Adrenal gland (tissue), 12 donors: ENCODE results near the gene DENND6B. TPM values are rescaled to one million over a fixed set of nuclear protein-coding genes. Genes with fewer than 3 reads are reported as not detected.
A peak's percentile ranks its signal among the peaks of the same experiment; 100 is the strongest.

Experiments
- DNase-seq, 7 donors: peaks; one replicate each; pipeline ENCODE4 v3.0.0-alpha.2; 2019 to 2020
- H3K27ac ChIP-seq, 5 donors: fragments of 200-600 bp; sonication (generic) in 4 of 5; 1 replicate in 3 of 5; 2 replicates in 2 of 5; pipeline versions ENCODE4 v1.5.1 to v1.8.0; 2016 to 2020; ENCODE audit warnings: mild to moderate bottlenecking in 1 of 5
- H3K27me3 ChIP-seq: fragments of 200-600 bp; 2 replicates; pipeline ENCODE4 v1.8.0; 2021
- H3K36me3 ChIP-seq, 2 donors: fragments of 200-600 bp; replicated peaks in 1 of 2; 1 replicate in 1 of 2; 2 replicates in 1 of 2; pipeline versions ENCODE4 v1.5.1 to v1.8.0; 2018 to 2022
- H3K4me1 ChIP-seq, 2 donors: fragments of 200-600 bp; replicated peaks in 1 of 2; 1 replicate in 1 of 2; 2 replicates in 1 of 2; pipeline versions ENCODE4 v1.5.1 to v1.8.0; 2018 to 2021
- H3K4me3 ChIP-seq, 4 donors: fragments of 200-600 bp; sonication (generic) in 3 of 4; one replicate each; pipeline ENCODE4 v1.5.1; 2016 to 2018
- H3K9me3 ChIP-seq, 3 donors: fragments of 200-600 bp; sonication (generic) in 1 of 3; replicated peaks in 1 of 3; 1 replicate in 2 of 3; 2 replicates in 1 of 3; pipeline versions ENCODE4 v1.5.1 to v1.8.0; 2016 to 2021
- POLR2A ChIP-seq, 2 donors: fragments of 450-650 bp; IDR thresholded peaks; one replicate each; pipeline ENCODE4 v1.6.1; 2017; ENCODE audit warnings: antibody characterized with exemption in 2 of 2, mild to moderate bottlenecking in 2 of 2, moderate library complexity in 1 of 2
- WGBS, 4 donors: extraction: QIAGEN DNeasy Blood & Tissue Kit in 2 of 4; methylation state at CpG; one replicate each; pipeline versions ENCODE4 v1.1.5 to v1.1.7; 2013 to 2017; 5-methylcytosine and 5-hydroxymethylcytosine counted together
- intact Hi-C, 2 donors: fragments of 100-400 bp; cut with DNase I; formaldehyde crosslinking; loops; one replicate each; pipeline versions ENCODE4 v1.14.1 to v1.15.0; 2022 to 2023
- polyA plus RNA-seq, 3 donors: library from polyadenylated mRNA; stranded (reverse); fragments of 200-250 nt in 2 of 3; fragments of 350-450 nt in 1 of 3; fragmentation: Illumina TruSeq in 1 of 3; extraction: RNeasy Lipid Tissue Mini Kit (QIAGEN cat#74804) in 1 of 3; gene quantifications; one replicate each; pipeline ENCODE4 v1.2.3, GENCODE V29; 2013 to 2014
- total RNA-seq, 9 donors: library from RNA; depleted of rRNA in 4 of 9; stranded (reverse); fragments of >200 nt in 4 of 9; fragments of 120-200 nt in 1 of 9; fragmentation: NEBNext Ultra II Directional in 1 of 9; extraction: Animal tissue kit (Norgen Biotek cat#: 25700) in 1 of 9; gene quantifications; one replicate each; pipeline versions ENCODE4 v1.1.0 to v1.2.4, GENCODE V29; 2013 to 2023
- TF ChIP-seq, protein P1 (sequence below), 6 experiments: fragments of 450-650 bp in 4 of 6; fragments of 200-600 bp in 2 of 6; sonication (generic) in 1 of 6; IDR thresholded peaks; 1 replicate in 5 of 6; 2 replicates in 1 of 6; pipeline versions ENCODE4 v1.5.1 to v1.8.0; 2016 to 2021; ENCODE audit warnings: antibody characterized with exemption in 6 of 6, mild to moderate bottlenecking in 2 of 6, moderate library complexity in 1 of 6
- donor health status: healthy with polysubstance abuse.
- donor health status: Bipolar disorder and iron deficiency.
- donor health status: DM: yes; HTN: yes; CAD: no.
- donor health status: DM: no; HTN: no; CAD: no.
- donor health status: DM: no; HTN: no; CAD: no.
- donor health status: DM: yes; HTN: yes; CAD: no.

The DENND6B gene
- total and polyA plus RNA-seq, 12 donors: 1.8 to 32.7 (median 8.9) TPM

DNA sequence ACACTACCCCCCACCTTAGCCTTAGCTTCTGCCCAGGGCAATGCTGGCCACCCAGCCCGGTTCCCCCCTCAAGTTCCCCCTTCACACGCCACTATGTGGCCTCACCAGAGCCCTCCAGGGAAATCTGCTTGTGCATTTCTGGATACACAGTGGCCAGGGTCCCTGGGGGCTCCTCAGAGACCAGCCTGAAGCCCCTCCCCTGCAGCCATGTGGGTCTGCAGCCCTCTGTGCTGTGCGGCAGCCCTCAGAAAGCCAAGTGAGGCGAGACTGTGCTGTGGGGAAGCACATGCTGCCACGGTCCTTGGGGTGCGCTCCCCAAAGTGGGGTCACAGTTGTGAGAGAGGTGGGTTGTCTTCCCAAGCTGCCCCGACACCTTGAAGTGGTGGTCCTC lies 17.2 kb downstream of the DENND6B start:
- Histone ChIP-seq H3K4me3 (no peak overlapping the region), H3K9me3 (no peaks in the 10 kb centered on the region), H3K36me3 (no peaks in the 10 kb centered on the region), H3K4me1 (peaks cover 41 to 42% of the 10 kb centered on the region in 2 donors), H3K27me3 (no peaks in the 10 kb centered on the region), H3K27ac (peak overlapping the region in 4 of 5 donors; percentile 80 to 97 (median 88))
- TF ChIP-seq, protein P1, sequence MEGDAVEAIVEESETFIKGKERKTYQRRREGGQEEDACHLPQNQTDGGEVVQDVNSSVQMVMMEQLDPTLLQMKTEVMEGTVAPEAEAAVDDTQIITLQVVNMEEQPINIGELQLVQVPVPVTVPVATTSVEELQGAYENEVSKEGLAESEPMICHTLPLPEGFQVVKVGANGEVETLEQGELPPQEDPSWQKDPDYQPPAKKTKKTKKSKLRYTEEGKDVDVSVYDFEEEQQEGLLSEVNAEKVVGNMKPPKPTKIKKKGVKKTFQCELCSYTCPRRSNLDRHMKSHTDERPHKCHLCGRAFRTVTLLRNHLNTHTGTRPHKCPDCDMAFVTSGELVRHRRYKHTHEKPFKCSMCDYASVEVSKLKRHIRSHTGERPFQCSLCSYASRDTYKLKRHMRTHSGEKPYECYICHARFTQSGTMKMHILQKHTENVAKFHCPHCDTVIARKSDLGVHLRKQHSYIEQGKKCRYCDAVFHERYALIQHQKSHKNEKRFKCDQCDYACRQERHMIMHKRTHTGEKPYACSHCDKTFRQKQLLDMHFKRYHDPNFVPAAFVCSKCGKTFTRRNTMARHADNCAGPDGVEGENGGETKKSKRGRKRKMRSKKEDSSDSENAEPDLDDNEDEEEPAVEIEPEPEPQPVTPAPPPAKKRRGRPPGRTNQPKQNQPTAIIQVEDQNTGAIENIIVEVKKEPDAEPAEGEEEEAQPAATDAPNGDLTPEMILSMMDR (IDR thresholded peaks at IDR 0.05): no peak
- TF ChIP-seq POLR2A (IDR thresholded peaks at IDR 0.05): no peak
- intact Hi-C loops: no loop called here
- peak in 1 of 7 donors; percentile 25 for DNase-seq
- WGBS, 4 donors: 27 to 75% (median 71%) methylated on average over 2 to 7 of the region's 7 CpGs; no CpG with 5 or more reads in 1 of the 4 donors

DNA sequence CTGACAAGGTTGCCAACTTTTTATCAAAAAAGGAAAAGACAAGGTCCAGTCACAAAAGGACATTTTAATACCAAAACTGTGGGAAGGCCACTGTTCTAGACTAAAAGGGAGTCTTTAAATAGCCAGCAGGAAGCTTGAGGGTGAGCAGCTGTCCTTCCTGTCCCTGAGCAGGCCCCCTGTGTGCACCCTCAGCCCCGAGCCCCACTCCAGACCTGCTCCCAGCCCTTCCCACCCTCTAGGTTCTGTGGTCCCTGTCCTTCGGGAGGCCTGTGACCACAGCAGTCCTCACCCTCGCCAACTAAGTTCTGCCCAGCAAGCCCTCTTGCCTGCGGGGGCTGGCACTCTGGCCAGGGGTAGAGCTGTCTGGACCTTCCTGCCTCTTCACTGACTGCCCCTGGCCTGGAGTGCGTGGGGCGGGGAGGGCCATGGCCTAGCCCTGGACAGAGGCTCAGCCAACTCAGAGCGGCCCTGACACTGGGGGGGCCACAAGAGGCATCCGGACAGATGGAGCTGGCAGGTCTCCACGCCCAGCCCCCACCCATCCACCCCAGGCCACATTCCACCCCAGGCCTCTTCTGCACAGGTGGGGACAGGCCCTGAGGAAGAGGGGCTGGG lies 17.7 kb downstream of the DENND6B start:
- no peak for TF ChIP-seq POLR2A (IDR thresholded peaks at IDR 0.05)
- TF ChIP-seq, protein P1 (IDR thresholded peaks at IDR 0.05): no peak
- Histone ChIP-seq H3K27me3 (no peaks in the 10 kb centered on the region), H3K27ac (peak overlapping the region; percentile 69 to 97 (median 85)), H3K4me3 (no peak overlapping the region), H3K36me3 (no peaks in the 10 kb centered on the region), H3K9me3 (no peaks in the 10 kb centered on the region), H3K4me1 (peaks cover 43% of the 10 kb centered on the region in 2 donors)
- 8 to 22% (median 21%) methylated on average over 2 to 9 of the region's 9 CpGs; no CpG with 5 or more reads in 1 of the 4 donors for WGBS, 4 donors
- peak in 3 of 7 donors; percentile 44 to 60 (median 46) for DNase-seq
- intact Hi-C loops: no loop called here

DNA sequence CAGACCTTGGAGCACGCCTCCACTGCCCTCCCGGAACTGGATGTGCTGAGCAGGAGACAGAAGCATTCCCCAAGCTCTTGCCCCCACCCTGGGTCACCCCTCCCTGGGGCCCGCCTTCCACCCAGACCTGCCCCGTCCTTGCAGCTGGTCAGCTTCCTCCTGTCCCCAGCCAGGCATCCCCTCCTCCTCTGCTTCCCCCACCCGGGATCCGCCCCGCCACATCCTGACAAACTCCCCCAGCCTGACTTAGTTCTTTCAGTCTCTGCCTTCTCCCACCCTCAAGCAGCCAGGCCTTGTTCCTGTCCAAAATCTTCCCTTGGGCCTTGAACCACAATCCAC lies 18.2 kb downstream of the DENND6B start:
- Histone ChIP-seq H3K9me3 (no peaks in the 10 kb centered on the region), H3K36me3 (no peaks in the 10 kb centered on the region), H3K27ac (peak overlapping the region; percentile 69 to 97 (median 85)), H3K4me1 (peaks cover 45 to 48% of the 10 kb centered on the region in 2 donors), H3K27me3 (no peaks in the 10 kb centered on the region), H3K4me3 (no peak overlapping the region)
- DNase-seq: peak; percentile 81 to 96 (median 92)
- TF ChIP-seq, protein P1 (IDR thresholded peaks at IDR 0.05): no peak
- peak in 1 of 2 donors; percentile 71 for TF ChIP-seq POLR2A (IDR thresholded peaks at IDR 0.05)
- WGBS, 4 donors: 6 to 19% (median 8%) methylated on average over 4 to 7 of the region's 7 CpGs
- intact Hi-C loops: no loop called here

DNA sequence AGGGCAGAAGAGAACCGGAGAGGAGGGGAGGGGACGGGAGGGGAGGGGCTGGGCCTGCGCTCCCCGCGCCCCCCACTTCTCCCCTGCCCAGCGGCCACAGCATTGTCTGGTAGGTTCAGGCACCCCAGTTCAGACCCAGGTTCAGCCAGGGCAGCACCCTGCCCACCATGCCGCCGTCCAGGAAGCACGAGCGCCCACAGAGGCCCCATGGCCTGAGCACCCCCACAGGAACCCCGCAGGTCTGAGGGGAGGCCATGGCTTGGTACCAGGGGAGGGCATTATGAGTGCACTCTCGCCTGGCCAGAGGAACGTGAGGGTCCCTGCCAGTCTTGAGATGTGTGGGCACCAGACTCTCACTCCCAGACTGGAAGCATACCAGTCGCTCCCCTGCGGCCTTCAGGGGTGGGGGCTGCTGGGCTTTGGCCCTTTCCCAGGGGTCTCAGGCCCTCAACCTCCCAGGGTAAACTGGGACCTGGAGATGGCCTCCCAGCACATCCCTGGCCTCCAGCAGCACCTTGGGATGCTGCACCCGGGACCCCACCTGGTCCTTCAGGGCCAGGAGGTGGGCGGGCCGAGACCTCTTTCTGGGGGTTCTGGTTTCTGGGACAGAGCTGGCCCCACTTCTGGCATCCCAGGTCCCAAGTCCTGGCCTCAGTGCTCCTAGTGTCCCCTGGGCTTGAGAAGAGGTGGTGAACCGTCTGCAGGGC lies 18.8 kb downstream of the DENND6B start:
- 17 to 34% (median 26%) methylated on average over 9 to 18 of the region's 19 CpGs for WGBS, 4 donors
- Histone ChIP-seq H3K27me3 (no peaks in the 10 kb centered on the region), H3K36me3 (no peaks in the 10 kb centered on the region), H3K4me1 (peaks cover 50 to 53% of the 10 kb centered on the region in 2 donors), H3K27ac (peak overlapping the region; percentile 69 to 97 (median 85)), H3K9me3 (no peaks in the 10 kb centered on the region), H3K4me3 (peak overlapping the region in 1 of 4 donors; percentile 13)
- no peak for DNase-seq
- intact Hi-C loops: no loop called here
- no peak for TF ChIP-seq POLR2A (IDR thresholded peaks at IDR 0.05)
- TF ChIP-seq, protein P1 (IDR thresholded peaks at IDR 0.05): no peak
